A549 (cell line): ENCODE data around the gene FBXW10.
"Not testable (repeated sequence)": the region's sequence is repeated elsewhere in the genome, so short reads cannot be mapped to it uniquely, and the experiment has no call there.

Experiments used
- EP300 ChIP-seq, 2 experiments: fragments of >200 bp; sonication (Bioruptor Twin); formaldehyde crosslinking; IDR thresholded peaks; 2 replicates in 1 of 2; 3 replicates in 1 of 2; pipeline ENCODE4 v1.6.1; 2016 to 2017
- FOSL2 ChIP-seq, 2 experiments: fragments of 450-650 bp in 1 of 2; fragments of >200 bp in 1 of 2; sonication (Bioruptor Twin) in 1 of 2; formaldehyde crosslinking; IDR thresholded peaks; 2 replicates each; pipeline versions ENCODE4 v1.5.0 to v1.6.1; 2016 to 2020; ENCODE audit warnings: mild to moderate bottlenecking in 1 of 2, moderate library complexity in 1 of 2
- MAFK ChIP-seq: fragments of 450-650 bp; IDR thresholded peaks from 2 replicates; pipeline ENCODE4 v1.6.1; 2014; ENCODE audit not compliant: partially characterized antibody
- MAX ChIP-seq: IDR thresholded peaks from 2 replicates; pipeline ENCODE4 v1.6.1; 2012
- POLR2A ChIP-seq: IDR thresholded peaks from 2 replicates; pipeline ENCODE4 v1.6.1; 2012; ENCODE audit warnings: mild to moderate bottlenecking, low read length
- RAD21 ChIP-seq, 2 experiments: fragments of >200 bp in 1 of 2; sonication (Bioruptor Twin) in 1 of 2; formaldehyde crosslinking in 1 of 2; IDR thresholded peaks in 1 of 2; conservative IDR thresholded peaks in 1 of 2; 2 replicates in 1 of 2; 3 replicates in 1 of 2; pipeline ENCODE4 v1.6.1; 2012 to 2018; ENCODE audit warnings: inconsistent platforms in 1 of 2
- RFX5 ChIP-seq: fragments of 450-650 bp; IDR thresholded peaks from 2 replicates; pipeline ENCODE4 v1.7.1; 2014; ENCODE audit warnings: antibody characterized with exemption, mild to moderate bottlenecking, moderate library complexity
- TF ChIP-seq, protein P1 (sequence below): IDR thresholded peaks from 2 replicates; pipeline ENCODE4 v1.6.1; 2012; ENCODE audit warnings: low read depth, borderline replicate concordance
- TF ChIP-seq, protein P2 (sequence below): fragments of >200 bp; sonication (Bioruptor Twin); formaldehyde crosslinking; IDR thresholded peaks from 3 replicates; pipeline ENCODE4 v1.5.1; 2016

DNA sequence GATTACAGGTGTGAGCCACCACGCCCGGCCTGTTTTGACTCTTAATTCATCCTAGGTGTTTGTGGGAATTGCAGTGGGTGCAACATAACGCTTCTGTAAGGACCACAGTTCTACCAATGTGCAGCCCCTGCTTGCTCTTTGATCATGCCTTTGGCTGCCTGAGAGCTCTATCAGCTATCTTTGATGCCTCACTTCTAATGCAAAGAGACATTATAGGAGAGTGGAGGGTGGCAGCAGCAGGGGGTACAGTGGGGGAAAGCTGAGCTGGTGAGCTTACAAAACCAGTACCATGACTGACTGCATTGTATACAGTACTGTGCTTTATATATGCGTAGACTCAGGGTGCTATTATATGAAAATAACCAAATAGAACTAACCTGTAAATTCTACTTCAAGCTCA, 26.7 kb downstream of the FBXW10 start:
- TF ChIP-seq, protein P1, sequence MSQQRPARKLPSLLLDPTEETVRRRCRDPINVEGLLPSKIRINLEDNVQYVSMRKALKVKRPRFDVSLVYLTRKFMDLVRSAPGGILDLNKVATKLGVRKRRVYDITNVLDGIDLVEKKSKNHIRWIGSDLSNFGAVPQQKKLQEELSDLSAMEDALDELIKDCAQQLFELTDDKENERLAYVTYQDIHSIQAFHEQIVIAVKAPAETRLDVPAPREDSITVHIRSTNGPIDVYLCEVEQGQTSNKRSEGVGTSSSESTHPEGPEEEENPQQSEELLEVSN, result not testable (repeated sequence)
- TF ChIP-seq RAD21 (conservative IDR thresholded peaks at IDR 0.05 in 1 of 2, IDR thresholded peaks at IDR 0.05 in 1 of 2); MAX; RFX5; POLR2A; FOSL2 (IDR thresholded peaks at IDR 0.05); FOSL2 (CRISPR knock-in tag; IDR thresholded peaks at IDR 0.05); MAFK; EP300 (IDR thresholded peaks at IDR 0.05): not testable (repeated sequence)
- TF ChIP-seq, protein P2, sequence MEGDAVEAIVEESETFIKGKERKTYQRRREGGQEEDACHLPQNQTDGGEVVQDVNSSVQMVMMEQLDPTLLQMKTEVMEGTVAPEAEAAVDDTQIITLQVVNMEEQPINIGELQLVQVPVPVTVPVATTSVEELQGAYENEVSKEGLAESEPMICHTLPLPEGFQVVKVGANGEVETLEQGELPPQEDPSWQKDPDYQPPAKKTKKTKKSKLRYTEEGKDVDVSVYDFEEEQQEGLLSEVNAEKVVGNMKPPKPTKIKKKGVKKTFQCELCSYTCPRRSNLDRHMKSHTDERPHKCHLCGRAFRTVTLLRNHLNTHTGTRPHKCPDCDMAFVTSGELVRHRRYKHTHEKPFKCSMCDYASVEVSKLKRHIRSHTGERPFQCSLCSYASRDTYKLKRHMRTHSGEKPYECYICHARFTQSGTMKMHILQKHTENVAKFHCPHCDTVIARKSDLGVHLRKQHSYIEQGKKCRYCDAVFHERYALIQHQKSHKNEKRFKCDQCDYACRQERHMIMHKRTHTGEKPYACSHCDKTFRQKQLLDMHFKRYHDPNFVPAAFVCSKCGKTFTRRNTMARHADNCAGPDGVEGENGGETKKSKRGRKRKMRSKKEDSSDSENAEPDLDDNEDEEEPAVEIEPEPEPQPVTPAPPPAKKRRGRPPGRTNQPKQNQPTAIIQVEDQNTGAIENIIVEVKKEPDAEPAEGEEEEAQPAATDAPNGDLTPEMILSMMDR, result not testable (repeated sequence)
